ENCODE data around the gene TUSC2.

The TUSC2 gene

GRCh38 chr3:50354850-50355249 is 26.8 kb upstream of the TUSC2 start:
- DNase-seq (ENCODE audit: low read depth in 2 of 2, low spot score in 1 of 2) = no peak

- DNase-seq (ENCODE audit: low read depth in 2 of 2, low spot score in 1 of 2) = no peak
Measured at GRCh38 chr3:50354186-50354764, 26.3 kb upstream of the TUSC2 start.

GRCh38 chr3:50353245-50354004 is 25.4 kb upstream of the TUSC2 start:
- no peak for DNase-seq (ENCODE audit: low read depth in 2 of 2, low spot score in 1 of 2)

- DNase-seq (ENCODE audit: low read depth in 2 of 2, low spot score in 1 of 2) = no peak
Measured at GRCh38 chr3:50352781-50353180, 24.8 kb upstream of the TUSC2 start.

GRCh38 chr3:50351323-50351697 is 23.3 kb upstream of the TUSC2 start:
- no peak for DNase-seq (ENCODE audit: low read depth in 2 of 2, low spot score in 1 of 2)

- peak; percentile 97 to 99 for DNase-seq (ENCODE audit: low read depth in 2 of 2, low spot score in 1 of 2)
Measured at GRCh38 chr3:50350527-50351322, 22.7 kb upstream of the TUSC2 start, which contains the start of the genes CYB561D2 and NPRL2. CYB561D2 (plus strand) TSS chr3:50350862; CDS start chr3:50351434, 572 bp downstream. NPRL2 (minus strand) TSS chr3:50350775; CDS start chr3:50350652, 123 bp downstream.

- no peak for DNase-seq (ENCODE audit: low read depth in 2 of 2, low spot score in 1 of 2)
Measured at GRCh38 chr3:50350213-50350526, 22.1 kb upstream of the TUSC2 start.

GRCh38 chr3:50347187-50347813 is 19.3 kb upstream of the TUSC2 start:
- DNase-seq (ENCODE audit: low read depth in 2 of 2, low spot score in 1 of 2) = peak in 1 of 2 donors; percentile 61

- peak in 1 of 2 donors; percentile 60 for DNase-seq (ENCODE audit: low read depth in 2 of 2, low spot score in 1 of 2)
Measured at GRCh38 chr3:50345586-50346234, 17.7 kb upstream of the TUSC2 start, which contains the start of gene ZMYND10. ZMYND10 (minus strand) TSS chr3:50345732; CDS start chr3:50345579, 153 bp downstream.

GRCh38 chr3:50345008-50345407 is 17.0 kb upstream of the TUSC2 start:
- DNase-seq (ENCODE audit: low read depth in 2 of 2, low spot score in 1 of 2) = no peak

- no peak for DNase-seq (ENCODE audit: low read depth in 2 of 2, low spot score in 1 of 2)
Measured at GRCh38 chr3:50342813-50343633, 15.0 kb upstream of the TUSC2 start.

- no peak for DNase-seq (ENCODE audit: low read depth in 2 of 2, low spot score in 1 of 2)
Measured at GRCh38 chr3:50341996-50342650, 14.1 kb upstream of the TUSC2 start.

- DNase-seq (ENCODE audit: low read depth in 2 of 2, low spot score in 1 of 2) = no peak
Measured at GRCh38 chr3:50341537-50341936, 13.5 kb upstream of the TUSC2 start.

- no peak for DNase-seq (ENCODE audit: low read depth in 2 of 2, low spot score in 1 of 2)
Measured at GRCh38 chr3:50340448-50341329, 12.7 kb upstream of the TUSC2 start, which contains the start of gene RASSF1. RASSF1 (minus strand) TSS chr3:50340836; CDS start chr3:50340805, 31 bp downstream.

- no peak for DNase-seq (ENCODE audit: low read depth in 2 of 2, low spot score in 1 of 2)
Measured at GRCh38 chr3:50340147-50340447, 12.1 kb upstream of the TUSC2 start.

- no peak for DNase-seq (ENCODE audit: low read depth in 2 of 2, low spot score in 1 of 2)
Measured at GRCh38 chr3:50339485-50340146, 11.6 kb upstream of the TUSC2 start.

GRCh38 chr3:50338965-50339364 is 10.9 kb upstream of the TUSC2 start:
- no peak for DNase-seq (ENCODE audit: low read depth in 2 of 2, low spot score in 1 of 2)
